Esophagus squamous epithelium (tissue), 4 donors: ENCODE results near the gene TAP1.

Source experiments
- POLR2A ChIP-seq, 4 donors: fragments of 450-650 bp; IDR thresholded peaks; one replicate each; pipeline ENCODE4 v1.6.1; 2017; ENCODE audit warnings: antibody characterized with exemption in 4 of 4, mild to moderate bottlenecking in 4 of 4, moderate library complexity in 3 of 4
- TF ChIP-seq, protein P1 (sequence below), 6 experiments: fragments of 450-650 bp in 4 of 6; fragments of 200-600 bp in 2 of 6; sonication (generic) in 2 of 6; IDR thresholded peaks; one replicate each; pipeline ENCODE4 v1.5.1; 2016 to 2019; ENCODE audit warnings: antibody characterized with exemption in 6 of 6, mild to moderate bottlenecking in 4 of 6, moderate library complexity in 4 of 6

DNA sequence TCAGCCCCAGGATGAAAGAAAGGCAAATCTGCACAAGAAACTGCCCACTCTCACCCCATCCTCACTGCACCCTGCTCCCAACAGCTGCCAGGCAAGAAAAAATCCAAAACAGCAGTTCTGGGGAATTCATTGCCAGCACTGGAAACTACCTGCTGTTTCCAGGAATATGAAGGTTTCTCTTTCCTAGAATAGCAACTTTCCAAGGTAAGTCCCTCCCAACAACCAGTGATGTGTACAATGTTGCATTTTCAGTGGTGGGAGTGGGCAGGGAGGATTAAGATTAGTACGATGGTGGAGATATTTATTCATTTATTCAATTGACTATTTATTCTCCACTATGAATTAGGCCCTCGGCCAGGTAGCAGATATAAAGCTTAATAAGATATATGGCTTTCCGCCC is 26.5 kb downstream of the TAP1 start:
- TF ChIP-seq, protein P1, sequence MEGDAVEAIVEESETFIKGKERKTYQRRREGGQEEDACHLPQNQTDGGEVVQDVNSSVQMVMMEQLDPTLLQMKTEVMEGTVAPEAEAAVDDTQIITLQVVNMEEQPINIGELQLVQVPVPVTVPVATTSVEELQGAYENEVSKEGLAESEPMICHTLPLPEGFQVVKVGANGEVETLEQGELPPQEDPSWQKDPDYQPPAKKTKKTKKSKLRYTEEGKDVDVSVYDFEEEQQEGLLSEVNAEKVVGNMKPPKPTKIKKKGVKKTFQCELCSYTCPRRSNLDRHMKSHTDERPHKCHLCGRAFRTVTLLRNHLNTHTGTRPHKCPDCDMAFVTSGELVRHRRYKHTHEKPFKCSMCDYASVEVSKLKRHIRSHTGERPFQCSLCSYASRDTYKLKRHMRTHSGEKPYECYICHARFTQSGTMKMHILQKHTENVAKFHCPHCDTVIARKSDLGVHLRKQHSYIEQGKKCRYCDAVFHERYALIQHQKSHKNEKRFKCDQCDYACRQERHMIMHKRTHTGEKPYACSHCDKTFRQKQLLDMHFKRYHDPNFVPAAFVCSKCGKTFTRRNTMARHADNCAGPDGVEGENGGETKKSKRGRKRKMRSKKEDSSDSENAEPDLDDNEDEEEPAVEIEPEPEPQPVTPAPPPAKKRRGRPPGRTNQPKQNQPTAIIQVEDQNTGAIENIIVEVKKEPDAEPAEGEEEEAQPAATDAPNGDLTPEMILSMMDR (IDR thresholded peaks at IDR 0.05) = no peak
- TF ChIP-seq POLR2A (IDR thresholded peaks at IDR 0.05) = no peak
